CD14-positive monocyte (primary cell): Measurements from ENCODE around the gene CPT2. TPM values are rescaled to one million over a fixed set of nuclear protein-coding genes. Genes with fewer than 3 reads are reported as not detected.
"Not testable (repeated sequence)": the region's sequence is repeated elsewhere in the genome, so short reads cannot be mapped to it uniquely, and the experiment has no call there.

Experiments used
- DNase-seq, 3 donors: peaks; one replicate each; pipeline ENCODE4 v3.0.0-alpha.2; 2011 to 2022
- H2AFZ ChIP-seq: 2 replicates; pipeline ENCODE4 v1.6.0; 2012; ENCODE audit warnings: mild to moderate bottlenecking, low read depth, low read length, inconsistent platforms; ENCODE audit not compliant: insufficient read depth, poor library complexity, severe bottlenecking
- H3K27ac ChIP-seq, 2 donors: 1 replicate in 1 of 2; 2 replicates in 1 of 2; pipeline ENCODE4 v1.5.1; 2012 to 2013; ENCODE audit warnings: low read length in 2 of 2, control low read depth in 1 of 2, inconsistent platforms in 1 of 2, low read depth in 1 of 2, mild to moderate bottlenecking in 1 of 2
- H3K27me3 ChIP-seq, 2 donors: one replicate each; pipeline versions ENCODE4 v1.6.0 to v1.6.1; 2011 to 2013; ENCODE audit warnings: low read length in 2 of 2; ENCODE audit not compliant: control insufficient read depth in 2 of 2, insufficient read depth in 2 of 2
- H3K36me3 ChIP-seq, 2 donors: replicated peaks in 1 of 2; 1 replicate in 1 of 2; 2 replicates in 1 of 2; pipeline versions ENCODE4 v1.5.1 to v1.6.1; 2012 to 2013; ENCODE audit warnings: low read length in 2 of 2, control low read depth in 1 of 2, inconsistent platforms in 1 of 2, mild to moderate bottlenecking in 1 of 2; ENCODE audit not compliant: insufficient read depth in 2 of 2, control insufficient read depth in 1 of 2
- H3K4me1 ChIP-seq, 2 donors: 1 replicate in 1 of 2; 2 replicates in 1 of 2; pipeline versions ENCODE4 v1.5.1 to v1.6.1; 2012 to 2013; ENCODE audit warnings: low read length in 2 of 2, control low read depth in 1 of 2, inconsistent platforms in 1 of 2, mild to moderate bottlenecking in 1 of 2, moderate library complexity in 1 of 2; ENCODE audit not compliant: insufficient read depth in 2 of 2, control insufficient read depth in 1 of 2
- H3K4me2 ChIP-seq: replicated peaks from 2 replicates; pipeline ENCODE3; 2012; ENCODE audit warnings: low read length, moderate library complexity, mild to moderate bottlenecking; ENCODE audit not compliant: poor library complexity, severe bottlenecking; ENCODE audit errors: extremely low read depth
- H3K4me3 ChIP-seq, 3 experiments: fragments of 200-600 bp in 1 of 3; sonication (generic) in 1 of 3; replicated peaks in 1 of 3; 1 replicate in 2 of 3; 2 replicates in 1 of 3; pipeline ENCODE4 v1.5.1; 2011 to 2013; ENCODE audit warnings: low read length in 3 of 3, mild to moderate bottlenecking in 3 of 3, control low read depth in 2 of 3, low read depth in 2 of 3, inconsistent platforms in 1 of 3, moderate library complexity in 1 of 3
- H3K79me2 ChIP-seq: 2 replicates; pipeline ENCODE4 v1.6.0; 2012; ENCODE audit warnings: mild to moderate bottlenecking, control low read depth, inconsistent platforms, low read length, moderate library complexity; ENCODE audit not compliant: insufficient read depth
- H3K9ac ChIP-seq: 2 replicates; pipeline ENCODE4 v1.6.0; 2017; ENCODE audit warnings: low read length, mild to moderate bottlenecking; ENCODE audit not compliant: insufficient read depth, poor library complexity, severe bottlenecking
- H3K9me3 ChIP-seq, 2 donors: replicated peaks in 1 of 2; 1 replicate in 1 of 2; 2 replicates in 1 of 2; pipeline versions ENCODE4 v1.5.1 to v1.6.1; 2012 to 2013; ENCODE audit warnings: low read length in 2 of 2, control low read depth in 1 of 2; ENCODE audit not compliant: control insufficient read depth in 1 of 2, insufficient read depth in 1 of 2
- H4K20me1 ChIP-seq: 2 replicates; pipeline ENCODE4 v1.6.0; 2012; ENCODE audit warnings: mild to moderate bottlenecking, low read length, control low read depth, moderate library complexity; ENCODE audit not compliant: insufficient read depth
- H3K27ac Mint-ChIP-seq, 7 donors: one replicate each; pipeline ENCODE4 v1.8.0; 2020; ENCODE audit warnings: mild to moderate bottlenecking in 7 of 7, mixed read lengths in 7 of 7, moderate library complexity in 6 of 7, inconsistent platforms in 2 of 7
- H3K27me3 Mint-ChIP-seq, 3 donors: one replicate each; pipeline ENCODE4 v1.8.0; 2021 to 2022; ENCODE audit warnings: low read depth in 3 of 3, mild to moderate bottlenecking in 3 of 3, mixed read lengths in 3 of 3, moderate library complexity in 3 of 3, inconsistent platforms in 1 of 3
- H3K36me3 Mint-ChIP-seq, 2 donors: one replicate each; pipeline ENCODE4 v1.8.0; 2020; ENCODE audit warnings: mixed read lengths in 2 of 2, inconsistent platforms in 1 of 2, mild to moderate bottlenecking in 1 of 2
- H3K4me1 Mint-ChIP-seq: one replicate; pipeline ENCODE4 v1.8.0; 2020; ENCODE audit warnings: mild to moderate bottlenecking, mixed read lengths
- H3K4me3 Mint-ChIP-seq, 2 donors: one replicate each; pipeline ENCODE4 v1.8.0; 2020; ENCODE audit warnings: mild to moderate bottlenecking in 2 of 2, mixed read lengths in 2 of 2, moderate library complexity in 1 of 2
- H3K9me3 Mint-ChIP-seq, 7 donors: one replicate each; pipeline ENCODE4 v1.8.0; 2020 to 2022; ENCODE audit warnings: mixed read lengths in 7 of 7, mild to moderate bottlenecking in 6 of 7, moderate library complexity in 6 of 7, inconsistent platforms in 2 of 7
- CTCF ChIP-seq: fragments of 200-600 bp; IDR thresholded peaks from one replicate; pipeline ENCODE4 v1.8.0; 2022; ENCODE audit warnings: antibody characterized with exemption, mild to moderate bottlenecking
- WGBS: methylation state at CpG from one replicate; pipeline ENCODE4 v1.1.5; 2013; ENCODE audit warnings: missing lambda C conversion rate; ENCODE audit not compliant: insufficient coverage; 5-methylcytosine and 5-hydroxymethylcytosine counted together
- intact Hi-C, 2 donors: fragments of 100-400 bp; cut with micrococcal nuclease; formaldehyde crosslinking; loops; one replicate each; pipeline versions ENCODE4 v1.15.0 to v1.15.1; 2023
- polyA plus RNA-seq, 3 donors: library from polyadenylated mRNA; depleted of rRNA in 1 of 3; unstranded in 2 of 3; stranded (reverse) in 1 of 3; fragments of 300-500 nt in 2 of 3; fragments of >200 nt in 1 of 3; fragmentation: Illumina TruSeq in 2 of 3; gene quantifications; 1 replicate in 2 of 3; 2 replicates in 1 of 3; pipeline ENCODE4 v1.2.3, GENCODE V29; 2012 to 2021

The CPT2 gene
- polyA plus RNA-seq, 3 donors, result 7.6 to 29.6 (median 20.2) TPM

DNA sequence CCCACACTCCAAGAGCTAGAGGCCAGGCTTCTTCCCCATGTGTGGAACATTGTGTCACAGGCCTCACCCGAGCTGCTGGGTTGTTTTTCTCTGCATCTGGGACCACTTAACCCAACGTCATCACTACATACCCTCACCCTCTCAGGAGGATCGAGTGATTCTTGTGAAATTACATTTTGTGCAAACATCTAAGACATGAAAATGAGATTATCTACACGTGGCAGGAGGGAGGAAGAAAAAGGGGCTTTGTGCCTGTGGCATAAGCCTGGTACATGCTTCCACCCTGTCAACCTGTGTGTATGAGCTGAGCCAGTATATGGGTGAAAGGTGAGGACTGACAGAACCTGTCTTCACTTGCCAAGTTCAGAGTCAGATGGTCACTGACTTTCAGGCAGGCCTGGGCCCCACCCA lies 1.6 kb downstream of the CPT2 start:
- peaks cover 21 to 26% of the 10 kb centered on the region in 2 donors for H3K4me1 ChIP-seq
- peak overlapping the region in 2 of 3 experiments; percentile 94 to 96 for H3K4me3 ChIP-seq
- H4K20me1 ChIP-seq, result no peaks in the 10 kb centered on the region
- intact Hi-C loops, result no loop called here
- 67% methylated on average over 1 of the region's 4 CpGs for WGBS
- no peak overlapping the region for H3K9ac ChIP-seq
- Mint-ChIP-seq H3K4me1 (peaks cover 22% of the 10 kb centered on the region), H3K9me3 (peaks cover 0 to 1% (median 0%) of the 10 kb centered on the region in 7 donors), H3K27ac (peak overlapping the region; percentile 25 to 98 (median 96)), H3K36me3 (peaks cover 25 to 32% of the 10 kb centered on the region in 2 donors), H3K27me3 (no peaks in the 10 kb centered on the region), H3K4me3 (peak overlapping the region in 1 of 2 donors; percentile 97)
- TF ChIP-seq CTCF, result no peak
- H3K4me2 ChIP-seq, result peak overlapping the region; percentile 97
- DNase-seq, result no peak
- no peaks in the 10 kb centered on the region for H3K9me3 ChIP-seq
- peaks cover 28% of the 10 kb centered on the region for H3K79me2 ChIP-seq
- H3K27ac ChIP-seq, result peak overlapping the region in 1 of 2 donors; percentile 96
- no peaks in the 10 kb centered on the region for H3K27me3 ChIP-seq
- no peak overlapping the region for H2AFZ ChIP-seq
- peaks cover 22 to 28% of the 10 kb centered on the region in 2 donors for H3K36me3 ChIP-seq

- Histone ChIP-seq H3K36me3 (peaks cover 62 to 80% of the 10 kb centered on the region in 2 donors), H2AFZ (no peak overlapping the region), H3K79me2 (peaks cover 17% of the 10 kb centered on the region), H3K9ac (no peak overlapping the region), H3K27me3 (no peaks in the 10 kb centered on the region), H3K4me1 (peaks cover under 1 to 2% of the 10 kb centered on the region in 2 donors), H3K4me2 (no peak overlapping the region), H3K4me3 (no peak overlapping the region), H3K9me3 (peaks cover 18 to 21% of the 10 kb centered on the region in 2 donors), H3K27ac (no peak overlapping the region), H4K20me1 (no peaks in the 10 kb centered on the region)
- WGBS, result 79% methylated on average over 2 of the region's 3 CpGs
- H3K9me3 Mint-ChIP-seq, result peaks cover 19 to 32% (median 25%) of the 10 kb centered on the region in 7 donors
- peak overlapping the region in 1 of 7 donors; percentile 7 for H3K27ac Mint-ChIP-seq
- no peaks in the 10 kb centered on the region for H3K27me3 Mint-ChIP-seq
- TF ChIP-seq CTCF, result no peak
- intact Hi-C loops, result no loop called here
- DNase-seq, result no peak
- H3K4me3 Mint-ChIP-seq, result no peak overlapping the region
- no peaks in the 10 kb centered on the region for H3K4me1 Mint-ChIP-seq
- H3K36me3 Mint-ChIP-seq, result peaks cover 64 to 76% of the 10 kb centered on the region in 2 donors
These were observed 6.8 kb downstream of the CPT2 start for GRCh38 chr1:53203466-53203865.

- H3K9ac ChIP-seq, H3K27me3 Mint-ChIP-seq, H3K4me3 ChIP-seq, H3K27me3 ChIP-seq, H2AFZ ChIP-seq, H3K79me2 ChIP-seq, H3K27ac ChIP-seq, intact Hi-C loops, H3K4me1 ChIP-seq, H3K27ac Mint-ChIP-seq, H3K4me2 ChIP-seq, H3K4me3 Mint-ChIP-seq, H3K4me1 Mint-ChIP-seq, DNase-seq, H4K20me1 ChIP-seq: not testable (repeated sequence)
- Mint-ChIP-seq H3K36me3 (peaks cover 82 to 95% of the 10 kb centered on the region in 2 donors), H3K9me3 (peaks cover 19 to 32% (median 25%) of the 10 kb centered on the region in 7 donors)
- H3K36me3 ChIP-seq, result peaks cover 82 to 100% of the 10 kb centered on the region in 2 donors
- peaks cover 18 to 21% of the 10 kb centered on the region in 2 donors for H3K9me3 ChIP-seq
- 100% methylated on average over 1 of the region's 1 CpG for WGBS
These were observed 8.9 kb downstream of the CPT2 start for GRCh38 chr1:53205496-53205895.
